H9 (cell line): ENCODE data around the gene CFAP298. TPM values are rescaled to one million over a fixed set of nuclear protein-coding genes. Genes with fewer than 3 reads are reported as not detected.

Experiments used
- DNase-seq: peaks from one replicate; pipeline ENCODE4 v3.0.0-alpha.2; 2017
- H2AFZ ChIP-seq: one replicate; pipeline ENCODE4 v1.6.1; 2013; ENCODE audit warnings: mild to moderate bottlenecking, low read length, control low read depth, moderate library complexity
- H2AK5ac ChIP-seq: 2 replicates; pipeline ENCODE4 v1.6.1; 2013; ENCODE audit warnings: low read length, control low read depth, mixed read lengths; ENCODE audit not compliant: insufficient read length
- H2BK120ac ChIP-seq: one replicate; pipeline ENCODE4 v1.6.1; 2013; ENCODE audit warnings: low read depth, mild to moderate bottlenecking, low read length, control low read depth, inconsistent platforms; ENCODE audit not compliant: poor library complexity, severe bottlenecking
- H2BK12ac ChIP-seq: 2 replicates; pipeline ENCODE4 v1.6.1; 2013; ENCODE audit warnings: low read length, control low read depth, mixed read lengths, low read depth; ENCODE audit not compliant: insufficient read length
- H2BK15ac ChIP-seq: 2 replicates; pipeline ENCODE4 v1.6.1; 2013; ENCODE audit warnings: low read depth, low read length, control low read depth
- H2BK20ac ChIP-seq: one replicate; pipeline ENCODE4 v1.6.1; 2013; ENCODE audit warnings: low read depth, mild to moderate bottlenecking, low read length, control low read depth, inconsistent platforms; ENCODE audit not compliant: poor library complexity, severe bottlenecking
- H2BK5ac ChIP-seq: 2 replicates; pipeline ENCODE4 v1.6.1; 2013; ENCODE audit warnings: low read length, control low read depth, mixed read lengths; ENCODE audit not compliant: insufficient read length
- H3K14ac ChIP-seq: 2 replicates; pipeline ENCODE4 v1.6.1; 2013; ENCODE audit warnings: low read length, control low read depth; ENCODE audit not compliant: insufficient read depth
- H3K18ac ChIP-seq: 2 replicates; pipeline ENCODE4 v1.6.1; 2013; ENCODE audit warnings: low read depth, mild to moderate bottlenecking, mixed read lengths, low read length, control low read depth; ENCODE audit not compliant: insufficient read length
- H3K23ac ChIP-seq: 2 replicates; pipeline ENCODE4 v1.6.1; 2013; ENCODE audit warnings: low read length, control low read depth, mixed read lengths, low read depth; ENCODE audit not compliant: insufficient read length
- H3K23me2 ChIP-seq: 2 replicates; pipeline ENCODE4 v1.6.1; 2013; ENCODE audit warnings: low read depth, mild to moderate bottlenecking, mixed read lengths, low read length, control low read depth; ENCODE audit not compliant: insufficient read length, poor library complexity, severe bottlenecking
- H3K27ac ChIP-seq: 2 replicates; pipeline ENCODE4 v1.5.1; 2013; ENCODE audit warnings: low read length, control low read depth, mixed read lengths, low read depth; ENCODE audit not compliant: insufficient read length
- H3K27me3 ChIP-seq: 2 replicates; pipeline ENCODE4 v1.6.1; 2013; ENCODE audit warnings: low read length, control low read depth, inconsistent platforms; ENCODE audit not compliant: insufficient read depth
- H3K4ac ChIP-seq: 2 replicates; pipeline ENCODE4 v1.6.1; 2013; ENCODE audit warnings: low read depth, mild to moderate bottlenecking, control low read depth, inconsistent platforms, low read length, moderate library complexity
- H3K4me1 ChIP-seq: 2 replicates; pipeline ENCODE4 v1.6.1; 2013; ENCODE audit warnings: low read length, control low read depth, inconsistent platforms; ENCODE audit not compliant: insufficient read depth
- H3K4me2 ChIP-seq: 2 replicates; pipeline ENCODE4 v1.6.1; 2013; ENCODE audit warnings: low read length, control low read depth, mixed read lengths; ENCODE audit not compliant: insufficient read length, insufficient read depth
- H3K56ac ChIP-seq: 2 replicates; pipeline ENCODE4 v1.6.1; 2013; ENCODE audit warnings: low read depth, mild to moderate bottlenecking, mixed read lengths, low read length, control low read depth; ENCODE audit not compliant: insufficient read length
- H3K79me1 ChIP-seq: 2 replicates; pipeline ENCODE4 v1.6.1; 2013; ENCODE audit warnings: low read depth, mild to moderate bottlenecking, moderate library complexity, low read length, control low read depth, inconsistent platforms; ENCODE audit not compliant: insufficient read depth, poor library complexity, severe bottlenecking
- H3K79me2 ChIP-seq: 2 replicates; pipeline ENCODE4 v1.6.1; 2013; ENCODE audit warnings: low read length, control low read depth, inconsistent platforms; ENCODE audit not compliant: insufficient read depth
- H3K9ac ChIP-seq: 2 replicates; pipeline ENCODE4 v1.6.1; 2013; ENCODE audit warnings: low read length, control low read depth, mixed read lengths; ENCODE audit not compliant: insufficient read length; ENCODE audit errors: extremely low read depth
- H3K9me3 ChIP-seq: one replicate; pipeline ENCODE4 v1.6.1; 2013; ENCODE audit warnings: low read depth, low read length, inconsistent platforms; ENCODE audit not compliant: control insufficient read depth
- H3T11ph ChIP-seq: one replicate; pipeline ENCODE4 v1.6.1; 2013; ENCODE audit warnings: mild to moderate bottlenecking, low read length, control low read depth, inconsistent platforms
- H4K20me1 ChIP-seq: one replicate; pipeline ENCODE4 v1.6.1; 2013; ENCODE audit not compliant: control insufficient read depth, insufficient read length, insufficient read depth
- H4K5ac ChIP-seq: 2 replicates; pipeline ENCODE4 v1.6.1; 2013; ENCODE audit warnings: low read depth, mild to moderate bottlenecking, mixed read lengths, low read length, control low read depth; ENCODE audit not compliant: insufficient read length
- H4K8ac ChIP-seq: replicated peaks from 2 replicates; pipeline ENCODE4 v1.6.1; 2013; ENCODE audit warnings: low read length, control low read depth, mixed read lengths, low read depth; ENCODE audit not compliant: insufficient read length
- H4K91ac ChIP-seq: 2 replicates; pipeline ENCODE4 v1.6.1; 2013; ENCODE audit warnings: low read depth, mild to moderate bottlenecking, moderate library complexity, mixed read lengths, low read length, control low read depth; ENCODE audit not compliant: insufficient read length
- H3K27ac Mint-ChIP-seq, 3 experiments: 2 replicates in 2 of 3; 3 replicates in 1 of 3; pipeline ENCODE4 v1.8.0; 2020 to 2021; ENCODE audit warnings: mixed read lengths in 3 of 3, mild to moderate bottlenecking in 1 of 3, moderate library complexity in 1 of 3
- H3K27me3 Mint-ChIP-seq: 2 replicates; pipeline ENCODE4 v1.8.0; 2021; ENCODE audit warnings: low read depth, mild to moderate bottlenecking, moderate library complexity, mixed read lengths
- H3K36me3 Mint-ChIP-seq, 3 experiments: 2 replicates in 2 of 3; 3 replicates in 1 of 3; pipeline ENCODE4 v1.8.0; 2020 to 2021; ENCODE audit warnings: low read depth in 3 of 3, mixed read lengths in 3 of 3; ENCODE audit not compliant: insufficient read depth in 1 of 3
- H3K4me1 Mint-ChIP-seq, 2 experiments: 2 replicates each; pipeline ENCODE4 v1.8.0; 2020; ENCODE audit warnings: mixed read lengths in 2 of 2
- H3K4me3 Mint-ChIP-seq, 2 experiments: 2 replicates in 1 of 2; 3 replicates in 1 of 2; pipeline ENCODE4 v1.8.0; 2020 to 2021; ENCODE audit warnings: mild to moderate bottlenecking in 2 of 2, mixed read lengths in 2 of 2, moderate library complexity in 1 of 2
- H3K9me3 Mint-ChIP-seq, 2 experiments: 2 replicates in 1 of 2; 3 replicates in 1 of 2; pipeline ENCODE4 v1.8.0; 2020; ENCODE audit warnings: mild to moderate bottlenecking in 2 of 2, mixed read lengths in 2 of 2, moderate library complexity in 1 of 2
- CTCF ChIP-seq: fragments of 200-600 bp; sonication (generic); conservative IDR thresholded peaks from 3 replicates; pipeline ENCODE4 v1.8.0; 2021; ENCODE audit warnings: antibody characterized with exemption, mild to moderate bottlenecking
- WGBS: extraction: QIAGEN DNeasy Blood & Tissue Kit; methylation state at CpG from one replicate; pipeline ENCODE4 v1.1.7; 2013; ENCODE audit warnings: missing lambda C conversion rate, low lambda C conversion rate, mixed read lengths; ENCODE audit not compliant: insufficient read length; ENCODE audit errors: extremely low coverage; 5-methylcytosine and 5-hydroxymethylcytosine counted together
- total RNA-seq: library from RNA; stranded (reverse); gene quantifications from 2 replicates; pipeline ENCODE4 v1.2.1, GENCODE V29; 2021

The CFAP298 gene
- total RNA-seq, 1 experiment from 2014 or later, result 81.8 TPM

GRCh38 chr21:32593690-32594089 lies 18.5 kb downstream of the CFAP298 start:
- Mint-ChIP-seq H3K27ac (no peak overlapping the region), H3K27me3 (no peaks in the 10 kb centered on the region), H3K36me3 (peaks cover 5 to 20% (median 10%) of the 10 kb centered on the region in 3 experiments; a peak in 5 of 7 replicates), H3K9me3 (no peaks in the 10 kb centered on the region), H3K4me1 (0 out of 4 replicates have a peak, but pooled peaks cover 0 to 3% of the 10 kb centered on the region in 2 experiments), H3K4me3 (no peak overlapping the region)
- H3K14ac ChIP-seq, result no peak overlapping the region
- no peak overlapping the region for H3K9ac ChIP-seq
- H3K4me2 ChIP-seq, result no peak overlapping the region
- H2AFZ ChIP-seq, result no peak overlapping the region
- no peaks in the 10 kb centered on the region for H3K4me1 ChIP-seq
- WGBS, result no CpG with 5 or more reads among the region's 8 CpGs
- no peak overlapping the region for H2BK5ac ChIP-seq
- no peaks in the 10 kb centered on the region for H3K79me2 ChIP-seq
- H4K8ac ChIP-seq, result no peak overlapping the region
- H2BK20ac ChIP-seq, result no peak overlapping the region
- no peaks in the 10 kb centered on the region for H3K9me3 ChIP-seq
- no peak overlapping the region for H3K18ac ChIP-seq
- no peak overlapping the region for H2BK12ac ChIP-seq
- H2AK5ac ChIP-seq, result no peak overlapping the region
- H3K56ac ChIP-seq, result no peak overlapping the region
- no peak overlapping the region for H4K5ac ChIP-seq
- H4K91ac ChIP-seq, result no peak overlapping the region
- H3K27me3 ChIP-seq, result no peaks in the 10 kb centered on the region
- TF ChIP-seq CTCF, result no peak
- H4K20me1 ChIP-seq, result no peaks in the 10 kb centered on the region
- H2BK120ac ChIP-seq, result no peak overlapping the region
- DNase-seq, result no peak
- no peak overlapping the region for H3T11ph ChIP-seq
- H3K23ac ChIP-seq, result no peak overlapping the region
- no peak overlapping the region for H3K4ac ChIP-seq
- H3K79me1 ChIP-seq, result no peaks in the 10 kb centered on the region
- H3K23me2 ChIP-seq, result no peaks in the 10 kb centered on the region
- H3K27ac ChIP-seq, result no peak overlapping the region
- no peak overlapping the region for H2BK15ac ChIP-seq
